Keratinocyte (primary cell): ENCODE results near the gene STARD5.

Source experiments
- CTCF ChIP-seq, 3 experiments: IDR thresholded peaks in 1 of 3; conservative IDR thresholded peaks in 1 of 3; optimal IDR thresholded peaks in 1 of 3; 2 replicates in 2 of 3; 3 replicates in 1 of 3; pipeline versions ENCODE3 to v1.5.1; 2011; ENCODE audit warnings: low read length in 3 of 3, mild to moderate bottlenecking in 3 of 3, moderate library complexity in 2 of 3, control low read depth in 1 of 3, inconsistent platforms in 1 of 3; ENCODE audit not compliant: insufficient read depth in 2 of 3; ENCODE audit errors: extremely low read depth in 1 of 3
- EZH2 ChIP-seq: IDR thresholded peaks from one replicate; pipeline ENCODE4 v1.6.1; 2012; ENCODE audit warnings: inconsistent platforms, mild to moderate bottlenecking, low read length, moderate library complexity

DNA sequence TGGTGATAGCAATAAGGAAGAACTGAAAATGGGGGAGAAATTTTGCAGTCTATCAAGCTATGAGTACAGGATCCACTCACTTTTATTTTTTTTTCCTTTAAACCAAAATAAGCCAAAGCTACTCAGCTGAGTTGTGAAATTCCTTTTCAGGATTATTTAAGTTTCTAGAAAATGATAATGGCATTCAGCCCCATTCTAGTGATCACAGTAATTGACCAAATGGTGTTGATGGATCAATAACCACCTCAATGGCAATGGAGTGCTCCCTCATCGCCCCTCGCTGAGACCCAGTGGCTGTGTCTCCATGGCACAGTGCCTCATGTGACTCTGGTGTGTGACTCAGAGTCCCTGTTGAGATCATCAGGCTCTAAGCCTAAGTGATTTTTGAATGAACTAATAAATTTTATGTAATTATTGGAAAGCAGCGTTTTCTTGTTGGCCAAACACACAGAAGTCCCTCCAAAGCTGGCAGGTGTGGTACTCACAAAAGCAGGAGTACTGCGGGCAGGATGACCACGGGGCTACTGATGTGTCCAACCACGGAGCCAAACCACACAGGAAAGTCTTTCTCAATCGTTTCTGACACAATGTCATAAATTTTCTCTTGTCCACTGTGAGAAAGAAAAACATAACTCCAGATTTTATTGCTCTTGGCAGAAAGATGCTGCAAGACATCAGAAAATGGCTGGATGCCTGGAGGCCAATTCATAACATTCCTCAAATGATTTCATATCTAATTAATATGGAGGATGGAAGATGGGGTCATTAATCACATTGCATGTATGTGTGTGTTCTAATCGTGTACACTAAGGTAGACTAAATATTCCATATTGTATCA is 14.4 kb upstream of the STARD5 start:
- TF ChIP-seq EZH2: no peak
- no peak for TF ChIP-seq CTCF (optimal IDR thresholded peaks at IDR 0.05 in 1 of 3, IDR thresholded peaks at IDR 0.05 in 1 of 3, conservative IDR thresholded peaks at IDR 0.05 in 1 of 3; ENCODE audit: extremely low read depth in 1 of 3, insufficient read depth in 2 of 3, low read length in 3 of 3)
